PC-9 (cell line): ENCODE measurements around the gene ERBB4. TPM values are rescaled to one million over a fixed set of nuclear protein-coding genes. Genes with fewer than 3 reads are reported as not detected.

ENCODE experiments used
- BruUV-seq: library from RNA; stranded (reverse); fragments of 400-500 nt; replicated peaks from 2 replicates; lab custom pipeline; 2021; lab: Mats Ljungman, UMichigan
- CTCF ChIA-PET: fragments of 300-600 bp; sonication (Branson Sonifier 250); formaldehyde crosslinking; loops from one replicate; lab custom pipeline; 2022; ENCODE audit warnings: antibody characterized with exemption; lab: Charles Lee
- POLR2A ChIA-PET: fragments of 300-600 bp; sonication (Branson Sonifier 250); formaldehyde crosslinking; loops from one replicate; lab custom pipeline; 2022; ENCODE audit warnings: antibody characterized with exemption; ENCODE audit not compliant: unreplicated experiment; lab: Charles Lee
- DNase-seq, 2 experiments: peaks; one replicate each; pipeline versions ENCODE4 v3.0.0 to v3.0.0-alpha.2; 2015 to 2022; ENCODE audit warnings: mixed read lengths in 1 of 2
- H2AFZ ChIP-seq: fragments of 200-600 bp; sonication (generic); 2 replicates; pipeline ENCODE4 v1.8.1; 2017; ENCODE audit warnings: antibody characterized with exemption
- H3F3A ChIP-seq: fragments of 200-600 bp; sonication (generic); 2 replicates; pipeline ENCODE4 v1.8.1; 2017; ENCODE audit warnings: antibody characterized with exemption, mild to moderate bottlenecking, low read depth; ENCODE audit not compliant: insufficient read depth
- H3K27ac ChIP-seq: fragments of 200-600 bp; sonication (generic); 2 replicates; pipeline ENCODE4 v1.6.1; 2016; ENCODE audit warnings: mixed run types
- H3K27me3 ChIP-seq: fragments of 200-600 bp; sonication (generic); 2 replicates; pipeline ENCODE4 v1.6.1; 2016; ENCODE audit warnings: low read depth, mixed run types; ENCODE audit not compliant: insufficient read depth
- H3K36me3 ChIP-seq: fragments of 200-600 bp; sonication (generic); 2 replicates; pipeline ENCODE4 v1.6.1; 2016; ENCODE audit warnings: low read depth, mixed run types
- H3K4me1 ChIP-seq: fragments of 200-600 bp; sonication (generic); replicated peaks from 2 replicates; pipeline ENCODE4 v1.6.1; 2016; ENCODE audit warnings: mixed run types; ENCODE audit not compliant: insufficient read depth
- H3K4me2 ChIP-seq: fragments of 200-600 bp; sonication (generic); 2 replicates; pipeline ENCODE4 v1.6.1; 2017; ENCODE audit warnings: mixed run types
- H3K4me3 ChIP-seq: fragments of 200-600 bp; sonication (generic); 2 replicates; pipeline ENCODE4 v1.6.1; 2016; ENCODE audit warnings: mixed run types
- H3K79me2 ChIP-seq: fragments of 200-600 bp; sonication (generic); 2 replicates; pipeline ENCODE4 v1.6.1; 2017; ENCODE audit warnings: low read depth, mixed run types
- H3K9me2 ChIP-seq: fragments of 200-600 bp; sonication (generic); 2 replicates; pipeline ENCODE4 v1.8.1; 2017; ENCODE audit warnings: mild to moderate bottlenecking; ENCODE audit not compliant: insufficient read depth
- H3K9me3 ChIP-seq: fragments of 200-600 bp; sonication (generic); 2 replicates; pipeline ENCODE4 v1.8.1; 2016; ENCODE audit warnings: low read depth; ENCODE audit not compliant: insufficient read depth
- H4K20me1 ChIP-seq: fragments of 200-600 bp; sonication (generic); 2 replicates; pipeline ENCODE4 v1.8.1; 2017; ENCODE audit not compliant: insufficient read depth
- EZH2 ChIP-seq: fragments of 200-600 bp; sonication (generic); IDR thresholded peaks from 2 replicates; pipeline ENCODE4 v1.8.0; 2017; ENCODE audit warnings: antibody characterized with exemption, low read depth
- intact Hi-C: fragments of 100-400 bp; cut with micrococcal nuclease; formaldehyde crosslinking; loops from one replicate; pipeline ENCODE4 v1.10.0; 2022; ENCODE audit not compliant: unreplicated experiment
- total RNA-seq: library from RNA; stranded (reverse); gene quantifications from 2 replicates; pipeline ENCODE4 v1.2.3, GENCODE V29; 2021
- TF ChIP-seq, protein P1 (sequence below): fragments of 200-600 bp; sonication (generic); conservative IDR thresholded peaks from 2 replicates; pipeline ENCODE4 v1.6.1; 2017; ENCODE audit warnings: mixed run types, antibody characterized with exemption, mild to moderate bottlenecking, moderate library complexity

ERBB4 gene
- total RNA-seq, 1 experiment from 2014 or later, result not detected

- Histone ChIP-seq H3K27me3 (no peaks in the 10 kb centered on the region), H2AFZ (no peak overlapping the region), H4K20me1 (no peaks in the 10 kb centered on the region), H3K9me2 (no peaks in the 10 kb centered on the region), H3K79me2 (no peaks in the 10 kb centered on the region), H3K9me3 (no peaks in the 10 kb centered on the region), H3K4me2 (no peak overlapping the region), H3F3A (no peaks in the 10 kb centered on the region), H3K4me3 (no peak overlapping the region), H3K4me1 (no peaks in the 10 kb centered on the region), H3K36me3 (no peaks in the 10 kb centered on the region), H3K27ac (no peak overlapping the region)
- ChIA-PET CTCF (no interaction called here), POLR2A (no interaction called here)
- TF ChIP-seq EZH2, result no peak
- TF ChIP-seq, protein P1, sequence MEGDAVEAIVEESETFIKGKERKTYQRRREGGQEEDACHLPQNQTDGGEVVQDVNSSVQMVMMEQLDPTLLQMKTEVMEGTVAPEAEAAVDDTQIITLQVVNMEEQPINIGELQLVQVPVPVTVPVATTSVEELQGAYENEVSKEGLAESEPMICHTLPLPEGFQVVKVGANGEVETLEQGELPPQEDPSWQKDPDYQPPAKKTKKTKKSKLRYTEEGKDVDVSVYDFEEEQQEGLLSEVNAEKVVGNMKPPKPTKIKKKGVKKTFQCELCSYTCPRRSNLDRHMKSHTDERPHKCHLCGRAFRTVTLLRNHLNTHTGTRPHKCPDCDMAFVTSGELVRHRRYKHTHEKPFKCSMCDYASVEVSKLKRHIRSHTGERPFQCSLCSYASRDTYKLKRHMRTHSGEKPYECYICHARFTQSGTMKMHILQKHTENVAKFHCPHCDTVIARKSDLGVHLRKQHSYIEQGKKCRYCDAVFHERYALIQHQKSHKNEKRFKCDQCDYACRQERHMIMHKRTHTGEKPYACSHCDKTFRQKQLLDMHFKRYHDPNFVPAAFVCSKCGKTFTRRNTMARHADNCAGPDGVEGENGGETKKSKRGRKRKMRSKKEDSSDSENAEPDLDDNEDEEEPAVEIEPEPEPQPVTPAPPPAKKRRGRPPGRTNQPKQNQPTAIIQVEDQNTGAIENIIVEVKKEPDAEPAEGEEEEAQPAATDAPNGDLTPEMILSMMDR, result no peak
- intact Hi-C loops, result no loop called here
- BruUV-seq, result no TSS peak
- no peak for DNase-seq
These were observed 591.6 kb downstream of the ERBB4 start for GRCh38 chr2:211946960-211947359.

DNA sequence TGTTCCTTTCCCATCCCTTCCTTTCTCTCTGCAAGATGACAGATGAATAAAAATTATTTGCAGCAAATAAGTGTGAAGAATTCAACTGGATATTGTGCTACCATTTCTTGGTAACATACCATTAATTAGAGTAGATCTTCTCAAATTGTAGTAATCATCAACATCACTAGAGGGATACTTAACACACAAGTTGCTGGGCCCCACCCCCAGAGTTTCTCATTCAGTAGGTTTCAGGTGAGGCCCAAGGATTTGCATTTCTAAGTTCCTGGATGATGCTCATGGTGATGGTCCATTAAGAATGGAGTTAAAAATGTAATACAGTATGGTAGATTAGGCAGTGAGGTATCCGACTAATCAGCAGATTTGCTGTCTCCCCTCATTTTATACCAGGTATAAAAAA, 594.0 kb downstream of the ERBB4 start:
- no peak overlapping the region for H3K27ac ChIP-seq
- no TSS peak for BruUV-seq
- H3K9me2 ChIP-seq, result no peaks in the 10 kb centered on the region
- H3K27me3 ChIP-seq, result no peaks in the 10 kb centered on the region
- ChIA-PET POLR2A (no interaction called here), CTCF (no interaction called here)
- no peaks in the 10 kb centered on the region for H4K20me1 ChIP-seq
- H3K9me3 ChIP-seq, result no peaks in the 10 kb centered on the region
- no peak for DNase-seq
- no peak overlapping the region for H2AFZ ChIP-seq
- 0 out of 2 replicates have a peak, but pooled peaks cover under 1% of the 10 kb centered on the region for H3K4me1 ChIP-seq
- no peaks in the 10 kb centered on the region for H3K36me3 ChIP-seq
- H3K4me2 ChIP-seq, result no peak overlapping the region
- no peak overlapping the region for H3K4me3 ChIP-seq
- no peaks in the 10 kb centered on the region for H3F3A ChIP-seq
- TF ChIP-seq, protein P1, result no peak
- TF ChIP-seq EZH2, result no peak
- H3K79me2 ChIP-seq, result no peaks in the 10 kb centered on the region
- intact Hi-C loops, result no loop called here

DNA sequence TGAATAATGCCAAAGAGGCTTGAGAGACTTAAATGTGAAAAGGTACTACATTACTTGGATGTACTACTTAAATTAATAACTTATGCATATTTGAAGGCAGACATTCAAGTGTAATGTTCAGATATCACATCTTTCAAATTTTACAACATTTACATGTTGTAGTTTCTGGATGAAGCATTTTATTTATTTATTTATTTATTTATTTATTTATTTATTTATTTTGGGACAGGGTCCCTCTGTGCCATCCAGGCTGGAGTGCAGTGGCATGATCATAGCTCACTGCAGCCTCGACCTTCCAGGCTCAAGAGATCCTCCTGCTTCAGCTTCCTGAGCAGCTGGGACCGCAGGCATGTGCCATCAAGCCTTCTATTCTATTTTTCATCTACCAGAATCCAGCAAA, 596.4 kb downstream of the ERBB4 start:
- Histone ChIP-seq H3K27me3 (no peaks in the 10 kb centered on the region), H3K9me3 (no peaks in the 10 kb centered on the region), H3F3A (no peaks in the 10 kb centered on the region), H3K36me3 (no peaks in the 10 kb centered on the region), H4K20me1 (no peaks in the 10 kb centered on the region), H3K4me1 (peaks cover 11% of the 10 kb centered on the region; the same call in 1 of the 2 replicates), H3K4me3 (no peak overlapping the region), H3K9me2 (no peaks in the 10 kb centered on the region), H3K4me2 (no peak overlapping the region), H2AFZ (no peak overlapping the region), H3K79me2 (no peaks in the 10 kb centered on the region), H3K27ac (no peak overlapping the region)
- ChIA-PET CTCF (no interaction called here), POLR2A (no interaction called here)
- TF ChIP-seq, protein P1, result no peak
- TF ChIP-seq EZH2, result no peak
- no TSS peak for BruUV-seq
- no peak for DNase-seq
- intact Hi-C loops, result no loop called here
